Karpas-422 (cell line): Measurements from ENCODE around the gene SCIN. TPM values are rescaled to one million over a fixed set of nuclear protein-coding genes. Genes with fewer than 3 reads are reported as not detected.
"Not testable (repeated sequence)": the region's sequence is repeated elsewhere in the genome, so short reads cannot be mapped to it uniquely, and the experiment has no call there.

ENCODE experiments used
- DNase-seq: peaks from one replicate; pipeline ENCODE4 v3.0.0-alpha.2; 2015
- H2AFZ ChIP-seq: fragments of 200-600 bp; sonication (generic); 2 replicates; pipeline ENCODE4 v1.6.1; 2014; ENCODE audit warnings: antibody characterized with exemption, low read length, mixed read lengths
- H3K27ac ChIP-seq: fragments of 200-600 bp; sonication (generic); 2 replicates; pipeline ENCODE4 v1.5.1; 2014; ENCODE audit warnings: mild to moderate bottlenecking, low read length, moderate library complexity
- H3K27me3 ChIP-seq: fragments of 200-600 bp; sonication (generic); 2 replicates; pipeline ENCODE4 v1.6.1; 2014; ENCODE audit warnings: low read length, mixed read lengths
- H3K36me3 ChIP-seq: fragments of 200-600 bp; sonication (generic); 2 replicates; pipeline ENCODE4 v1.6.1; 2014; ENCODE audit warnings: low read length, mixed read lengths; ENCODE audit not compliant: insufficient read depth
- H3K4me1 ChIP-seq: fragments of 200-600 bp; sonication (generic); 2 replicates; pipeline ENCODE4 v1.6.1; 2014; ENCODE audit warnings: mild to moderate bottlenecking, low read length, mixed read lengths
- H3K4me2 ChIP-seq: fragments of 200-600 bp; sonication (generic); 2 replicates; pipeline ENCODE4 v1.6.1; 2014; ENCODE audit warnings: low read length, low read depth, mild to moderate bottlenecking; ENCODE audit not compliant: poor library complexity, severe bottlenecking
- H3K4me3 ChIP-seq: fragments of 200-600 bp; sonication (generic); 2 replicates; pipeline ENCODE4 v1.5.1; 2014; ENCODE audit warnings: mild to moderate bottlenecking, antibody characterized with exemption, low read length, mixed read lengths
- H3K79me2 ChIP-seq: fragments of 200-600 bp; sonication (generic); 2 replicates; pipeline ENCODE4 v1.6.1; 2014; ENCODE audit warnings: mild to moderate bottlenecking, low read length, mixed read lengths
- H3K9ac ChIP-seq: fragments of 200-600 bp; sonication (generic); 2 replicates; pipeline ENCODE4 v1.6.0; 2014; ENCODE audit warnings: low read length
- H3K9me2 ChIP-seq: fragments of 200-600 bp; sonication (generic), shearing (Covaris generic); replicated peaks from 2 replicates; pipeline ENCODE4 v1.6.0; 2014; ENCODE audit warnings: mild to moderate bottlenecking, low read length, moderate library complexity; ENCODE audit not compliant: insufficient read depth
- H3K9me3 ChIP-seq: fragments of 300-700, 200-600 bp; sonication (generic); 2 replicates; pipeline ENCODE4 v1.6.1; 2014; ENCODE audit warnings: low read length, mixed read lengths
- H4K20me1 ChIP-seq: fragments of 200-600 bp; sonication (generic); 2 replicates; pipeline ENCODE4 v1.6.1; 2014; ENCODE audit warnings: mild to moderate bottlenecking, antibody characterized with exemption, low read length, low read depth; ENCODE audit not compliant: insufficient read depth
- total RNA-seq: library from RNA; depleted of rRNA; stranded (reverse); fragments of >200 nt; shearing (Covaris generic); gene quantifications from 2 replicates; pipeline ENCODE4 v1.2.3, GENCODE V29; 2014; ENCODE audit warnings: low replicate concordance; rRNA removed

The SCIN gene
- not detected in 2 replicates for total RNA-seq

DNA sequence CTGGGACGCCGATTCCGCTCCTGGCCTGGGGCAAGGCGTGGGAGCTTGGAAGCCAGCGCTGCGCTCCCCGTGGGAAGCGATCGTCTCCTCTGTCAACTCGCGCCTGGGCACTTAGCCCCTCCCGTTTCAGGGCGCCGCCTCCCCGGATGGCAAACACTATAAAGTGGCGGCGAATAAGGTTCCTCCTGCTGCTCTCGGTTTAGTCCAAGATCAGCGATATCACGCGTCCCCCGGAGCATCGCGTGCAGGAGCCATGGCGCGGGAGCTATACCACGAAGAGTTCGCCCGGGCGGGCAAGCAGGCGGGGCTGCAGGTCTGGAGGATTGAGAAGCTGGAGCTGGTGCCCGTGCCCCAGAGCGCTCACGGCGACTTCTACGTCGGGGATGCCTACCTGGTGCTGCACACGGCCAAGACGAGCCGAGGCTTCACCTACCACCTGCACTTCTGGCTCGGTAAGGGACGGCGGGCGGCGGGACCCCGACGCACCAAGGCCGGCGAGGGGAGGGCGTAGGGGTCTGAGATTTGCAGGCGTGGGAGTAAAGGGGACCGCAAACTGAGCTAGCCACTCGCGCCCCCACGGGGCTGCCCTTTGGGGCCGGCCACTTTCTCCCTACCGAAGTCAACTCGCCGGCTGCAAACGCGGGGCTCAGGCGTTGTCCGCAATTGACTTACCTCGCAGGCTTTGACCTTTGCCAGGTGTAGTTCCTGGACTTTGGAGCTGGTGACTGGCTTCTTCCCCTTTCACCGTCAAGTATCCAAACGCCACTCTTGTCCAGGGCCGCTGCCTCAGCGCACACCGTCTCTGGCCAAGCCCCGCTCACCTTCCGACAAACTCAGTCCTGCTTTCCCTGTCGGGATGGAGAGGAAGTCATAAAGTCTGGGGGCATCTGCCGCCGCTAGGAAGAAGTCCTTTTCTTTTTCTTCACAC is at the start of gene SCIN:
SCIN (plus strand) TSS at position 187 of the 928 bp plus-strand sequence; CDS start at position 254, 67 bp downstream.
- Histone ChIP-seq H3K27me3 (no peaks in the 10 kb centered on the region), H3K27ac (no peak within 1 kb of the TSS), H3K4me3 (no peak within 1 kb of the TSS), H3K9me2 (no peaks in the 10 kb centered on the region), H3K9ac (no peak within 1 kb of the TSS), H3K4me2 (no peak within 1 kb of the TSS), H3K4me1 (no peaks in the 10 kb centered on the region), H3K9me3 (no peaks in the 10 kb centered on the region), H2AFZ (no peak within 1 kb of the TSS), H4K20me1 (no peaks in the 10 kb centered on the region), H3K36me3 (no peaks in the 10 kb centered on the region), H3K79me2 (no peaks in the 10 kb centered on the region)
- DNase-seq: no peak

DNA sequence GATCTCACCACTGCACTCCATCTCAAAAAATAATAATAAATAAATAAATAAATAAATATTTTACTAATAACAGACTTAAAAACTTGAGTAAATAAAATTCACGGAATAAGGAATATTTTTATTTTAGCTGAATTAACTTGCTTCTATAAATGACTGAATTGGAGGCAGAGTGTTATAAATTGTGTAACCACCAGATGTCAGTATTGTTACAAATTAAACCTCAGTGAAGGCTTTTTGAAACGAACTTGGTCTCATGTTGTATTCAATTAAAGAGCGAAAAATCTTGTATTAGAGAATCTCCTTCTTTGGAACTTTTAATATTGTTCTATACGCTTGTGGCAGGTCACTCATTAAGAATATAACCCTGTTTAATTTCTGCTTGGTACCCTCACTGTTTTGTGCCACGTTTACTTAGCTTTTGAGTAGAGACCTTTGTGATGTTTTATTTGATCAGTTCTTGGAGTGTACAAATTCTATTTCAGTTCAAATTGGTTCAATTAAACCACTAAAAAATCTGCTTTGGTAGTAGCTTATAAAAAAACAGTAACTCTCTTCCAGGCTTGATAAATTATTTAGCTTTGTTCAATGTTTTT is 45.6 kb upstream of the SCIN start:
- H3K27me3 ChIP-seq: no peaks in the 10 kb centered on the region
- no peak overlapping the region for H2AFZ ChIP-seq
- no peaks in the 10 kb centered on the region for H3K9me2 ChIP-seq
- no peak overlapping the region for H3K9ac ChIP-seq
- no peaks in the 10 kb centered on the region for H3K4me1 ChIP-seq
- H3K79me2 ChIP-seq: no peaks in the 10 kb centered on the region
- H4K20me1 ChIP-seq: no peaks in the 10 kb centered on the region
- no peaks in the 10 kb centered on the region for H3K9me3 ChIP-seq
- H3K4me2 ChIP-seq: no peak overlapping the region
- peak; percentile 74 for DNase-seq
- H3K4me3 ChIP-seq: no peak overlapping the region
- H3K27ac ChIP-seq: no peak overlapping the region
- H3K36me3 ChIP-seq: no peaks in the 10 kb centered on the region

DNA sequence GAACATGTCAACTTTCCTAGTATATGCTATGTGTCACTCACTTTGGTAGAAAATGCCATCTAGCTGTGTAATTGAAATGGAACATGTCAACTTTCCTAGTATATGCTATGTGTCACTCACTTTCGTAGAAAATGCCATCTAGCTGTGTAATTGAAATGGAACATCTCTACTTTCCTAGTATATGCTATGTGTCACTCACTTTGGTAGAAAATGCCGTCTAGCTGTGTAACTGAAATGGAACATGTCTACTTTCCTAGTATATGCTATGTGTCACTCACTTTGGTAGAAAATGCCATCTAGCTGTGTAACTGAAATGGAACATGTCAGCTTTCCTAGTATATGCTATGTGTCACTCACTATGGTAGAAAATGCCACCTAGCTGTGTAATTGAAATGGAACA is 43.8 kb upstream of the SCIN start:
- H2AFZ ChIP-seq, H3K9me3 ChIP-seq, H3K9me2 ChIP-seq, H3K4me1 ChIP-seq, H3K9ac ChIP-seq, H3K36me3 ChIP-seq, H3K4me2 ChIP-seq, H3K27ac ChIP-seq, H3K27me3 ChIP-seq, H4K20me1 ChIP-seq, H3K79me2 ChIP-seq, H3K4me3 ChIP-seq, DNase-seq: not testable (repeated sequence)

DNA sequence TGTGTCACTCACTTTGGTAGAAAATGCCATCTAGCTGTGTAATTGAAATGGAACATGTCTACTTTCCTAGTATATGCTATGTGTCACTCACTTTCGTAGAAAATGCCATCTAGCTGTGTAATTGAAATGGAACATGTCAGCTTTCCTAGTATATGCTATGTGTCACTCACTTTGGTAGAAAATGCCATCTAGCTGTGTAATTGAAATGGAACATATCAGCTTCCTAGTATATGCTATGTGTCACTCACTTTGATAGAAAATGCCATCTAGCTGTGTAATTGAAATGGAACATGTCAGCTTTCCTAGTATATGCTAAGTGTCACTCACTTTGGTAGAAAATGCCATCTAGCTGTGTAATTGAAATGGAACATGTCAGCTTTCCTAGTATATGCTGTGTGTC is 42.9 kb upstream of the SCIN start:
- not testable (repeated sequence) for DNase-seq, H3K9me2 ChIP-seq, H3K4me3 ChIP-seq, H3K9ac ChIP-seq, H3K9me3 ChIP-seq, H2AFZ ChIP-seq, H3K27me3 ChIP-seq, H3K4me1 ChIP-seq, H4K20me1 ChIP-seq, H3K27ac ChIP-seq, H3K4me2 ChIP-seq, H3K36me3 ChIP-seq, H3K79me2 ChIP-seq

DNA sequence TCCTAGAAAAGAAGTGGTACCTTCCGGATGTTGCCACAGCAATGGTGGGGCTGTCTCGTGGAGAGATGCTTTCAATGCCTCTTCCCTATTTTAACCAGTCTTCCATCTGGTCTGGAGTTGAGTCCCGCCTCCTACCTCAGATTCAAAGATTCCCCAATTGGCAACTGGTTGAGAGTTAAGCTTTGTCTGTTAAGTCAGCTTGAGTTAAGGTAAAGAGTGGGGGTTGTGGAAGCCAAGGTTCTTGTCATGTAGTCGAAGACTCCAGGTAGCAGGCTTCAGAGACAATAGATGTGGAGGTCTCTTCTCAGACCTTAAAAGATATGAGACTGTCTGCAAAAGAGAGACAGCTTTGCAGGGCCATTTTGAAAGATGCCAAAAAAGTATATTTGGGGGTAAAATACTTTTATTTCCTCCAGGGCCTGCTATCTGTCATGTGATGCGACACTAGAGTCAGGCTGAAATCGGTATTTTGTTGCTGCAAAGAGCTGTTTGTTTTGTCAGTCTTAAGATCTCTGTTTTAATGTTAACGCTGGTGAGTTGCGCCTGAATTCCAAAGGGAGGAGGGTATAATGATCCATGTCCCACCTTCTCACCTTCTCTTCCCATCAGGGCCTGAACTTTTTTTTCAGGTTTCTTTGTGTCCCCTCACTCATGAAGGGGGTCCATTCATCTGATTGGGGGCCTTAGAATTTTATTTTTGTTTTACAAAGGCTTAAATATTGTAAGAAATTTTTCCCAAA is 40.4 kb upstream of the SCIN start:
- Histone ChIP-seq H3K4me3 (no peak overlapping the region), H2AFZ (no peak overlapping the region), H3K9me2 (no peaks in the 10 kb centered on the region), H3K4me2 (no peak overlapping the region), H3K27me3 (no peaks in the 10 kb centered on the region), H3K9ac (no peak overlapping the region), H3K36me3 (no peaks in the 10 kb centered on the region), H3K4me1 (no peaks in the 10 kb centered on the region), H3K27ac (no peak overlapping the region), H3K9me3 (no peaks in the 10 kb centered on the region), H3K79me2 (no peaks in the 10 kb centered on the region), H4K20me1 (no peaks in the 10 kb centered on the region)
- DNase-seq: no peak

DNA sequence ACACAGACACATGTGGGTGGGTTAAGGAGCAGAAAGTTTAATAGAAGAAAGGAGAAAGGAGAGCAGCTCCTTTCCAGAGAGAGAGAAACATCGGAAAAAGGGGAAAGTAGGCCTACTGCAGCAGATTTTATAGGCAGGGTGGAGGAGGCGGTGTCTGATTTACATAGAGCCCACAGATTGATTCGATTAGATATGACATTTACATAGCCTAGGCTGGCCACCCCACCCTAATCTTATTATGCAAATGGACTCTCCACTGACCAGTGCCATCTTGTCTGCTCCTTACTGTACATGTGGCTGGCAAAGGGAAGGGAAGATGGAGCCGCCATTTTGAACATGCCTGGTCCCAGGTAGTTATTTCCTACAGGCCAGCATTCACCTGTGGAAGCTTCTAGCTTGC is 38.7 kb upstream of the SCIN start:
- Histone ChIP-seq H3K9me2 (no peaks in the 10 kb centered on the region), H3K9ac (no peak overlapping the region), H3K9me3 (no peaks in the 10 kb centered on the region), H3K4me2 (no peak overlapping the region), H3K27me3 (no peaks in the 10 kb centered on the region), H3K4me1 (no peaks in the 10 kb centered on the region), H3K36me3 (no peaks in the 10 kb centered on the region), H2AFZ (no peak overlapping the region), H4K20me1 (no peaks in the 10 kb centered on the region), H3K4me3 (no peak overlapping the region), H3K79me2 (no peaks in the 10 kb centered on the region), H3K27ac (no peak overlapping the region)
- DNase-seq: no peak

DNA sequence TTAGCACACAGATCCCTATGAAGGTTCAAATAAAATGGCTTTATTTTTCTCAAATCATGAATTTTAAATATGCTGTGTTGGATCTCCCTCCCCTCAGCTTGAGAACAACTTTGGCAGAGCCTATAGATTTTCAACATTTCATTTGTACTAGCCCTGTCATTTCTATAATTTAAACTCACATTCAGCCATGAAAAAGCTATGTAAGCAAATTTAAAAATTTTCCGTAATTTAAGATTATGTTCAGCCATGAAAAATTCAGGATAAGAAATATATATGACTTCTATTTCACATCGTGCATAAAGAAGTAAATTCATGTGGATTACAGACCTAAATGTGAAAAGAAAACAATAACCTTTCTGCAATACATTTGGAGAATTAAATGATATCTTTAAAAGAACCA is 36.5 kb upstream of the SCIN start:
- Histone ChIP-seq H3K9ac (no peak overlapping the region), H2AFZ (no peak overlapping the region), H3K9me3 (no peaks in the 10 kb centered on the region), H3K4me2 (no peak overlapping the region), H3K4me3 (no peak overlapping the region), H3K9me2 (no peaks in the 10 kb centered on the region), H3K27ac (no peak overlapping the region), H4K20me1 (no peaks in the 10 kb centered on the region), H3K36me3 (no peaks in the 10 kb centered on the region), H3K27me3 (no peaks in the 10 kb centered on the region), H3K79me2 (no peaks in the 10 kb centered on the region), H3K4me1 (no peaks in the 10 kb centered on the region)
- DNase-seq: no peak

DNA sequence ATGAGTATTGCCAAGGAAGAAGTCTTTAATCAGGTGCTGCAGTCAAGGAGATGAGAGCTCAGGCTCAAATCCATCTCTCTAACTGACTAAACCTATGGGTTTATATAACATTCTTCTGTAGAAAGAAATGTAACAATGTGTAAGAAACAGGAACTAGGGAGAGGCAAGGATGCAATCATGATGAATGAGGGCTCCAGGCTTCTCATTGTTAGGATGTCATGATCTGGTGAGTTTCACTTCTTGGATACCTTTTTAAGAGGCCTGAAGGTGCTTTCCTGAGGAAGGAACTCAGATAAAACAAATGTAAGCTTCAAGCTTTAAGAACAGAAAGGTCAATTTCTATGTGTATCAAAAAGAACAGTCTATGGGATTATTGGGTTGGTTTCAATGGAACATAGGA is 30.8 kb upstream of the SCIN start:
- no peak for DNase-seq
- no peak overlapping the region for H3K4me3 ChIP-seq
- no peaks in the 10 kb centered on the region for H3K4me1 ChIP-seq
- H3K27ac ChIP-seq: no peak overlapping the region
- no peaks in the 10 kb centered on the region for H3K9me3 ChIP-seq
- H3K4me2 ChIP-seq: no peak overlapping the region
- no peak overlapping the region for H3K9ac ChIP-seq
- H4K20me1 ChIP-seq: no peaks in the 10 kb centered on the region
- no peaks in the 10 kb centered on the region for H3K36me3 ChIP-seq
- no peaks in the 10 kb centered on the region; the same call in 1 of the 2 replicates for H3K27me3 ChIP-seq
- no peaks in the 10 kb centered on the region for H3K79me2 ChIP-seq
- no peak overlapping the region for H2AFZ ChIP-seq
- no peaks in the 10 kb centered on the region for H3K9me2 ChIP-seq
